Uterus (tissue), 4 donors: ENCODE results near the gene KDM8. TPM values are rescaled to one million over a fixed set of nuclear protein-coding genes. Genes with fewer than 3 reads are reported as not detected.
"Not testable (repeated sequence)": the region's sequence is repeated elsewhere in the genome, so short reads cannot be mapped to it uniquely, and the experiment has no call there.

Experiments used
- DNase-seq, 2 donors: peaks; one replicate each; pipeline ENCODE4 v3.0.0-alpha.2; 2019 to 2020
- H3K27ac ChIP-seq, 2 donors: fragments of 200-600 bp; sonication (generic); 1 replicate in 1 of 2; 2 replicates in 1 of 2; pipeline ENCODE4 v1.5.1; 2016 to 2018
- H3K27me3 ChIP-seq, 2 donors: fragments of 200-600 bp; sonication (generic); one replicate each; pipeline ENCODE4 v1.5.1; 2018 to 2019; ENCODE audit warnings: control low read depth in 1 of 2
- H3K36me3 ChIP-seq, 2 donors: fragments of 200-600 bp; sonication (generic); one replicate each; pipeline ENCODE4 v1.5.1; 2019; ENCODE audit warnings: control low read depth in 1 of 2
- H3K4me1 ChIP-seq, 2 donors: fragments of 200-600 bp; sonication (generic); one replicate each; pipeline ENCODE4 v1.5.1; 2018 to 2019; ENCODE audit warnings: control low read depth in 1 of 2
- H3K4me3 ChIP-seq, 2 donors: fragments of 200-600 bp; sonication (generic); 1 replicate in 1 of 2; 2 replicates in 1 of 2; pipeline ENCODE4 v1.5.1; 2018 to 2019; ENCODE audit warnings: mild to moderate bottlenecking in 1 of 2
- H3K9me3 ChIP-seq, 2 donors: fragments of 200-600 bp; sonication (generic); one replicate each; pipeline ENCODE4 v1.5.1; 2019; ENCODE audit warnings: control low read depth in 1 of 2
- CTCF ChIP-seq, 4 experiments: fragments of 200-600 bp in 2 of 4; fragments of 450-650 bp in 2 of 4; sonication (generic) in 2 of 4; IDR thresholded peaks; one replicate each; pipeline ENCODE4 v1.5.1; 2016 to 2019; ENCODE audit warnings: antibody characterized with exemption in 4 of 4, mild to moderate bottlenecking in 2 of 4, moderate library complexity in 1 of 4
- POLR2A ChIP-seq, 2 donors: fragments of 450-650 bp; IDR thresholded peaks; one replicate each; pipeline ENCODE4 v1.6.1; 2016; ENCODE audit warnings: antibody characterized with exemption in 2 of 2, mild to moderate bottlenecking in 1 of 2, moderate library complexity in 1 of 2
- intact Hi-C: fragments of 100-400 bp; cut with DNase I; formaldehyde crosslinking; loops from one replicate; pipeline ENCODE4 v1.15.1; 2023; ENCODE audit warnings: low total_unique reads
- total RNA-seq, 4 donors: library from RNA; depleted of rRNA in 3 of 4; stranded (reverse); fragments of >200 nt in 3 of 4; gene quantifications; one replicate each; pipeline versions ENCODE4 v1.1.0 to v1.2.4, GENCODE V29; 2014 to 2023
- donor health status: DM: yes; HTN: yes; CAD: no.

The KDM8 gene
- total RNA-seq, 4 donors from 2014 or later = 4.1 to 31.0 (median 11.5) TPM; not detected in 1

GRCh38 chr16:27195941-27196595, 7.3 kb upstream of the KDM8 start:
- DNase-seq = no peak
- Histone ChIP-seq H3K27ac (no peak overlapping the region), H3K27me3 (no peaks in the 10 kb centered on the region), H3K9me3 (no peaks in the 10 kb centered on the region), H3K4me1 (no peaks in the 10 kb centered on the region), H3K36me3 (no peaks in the 10 kb centered on the region), H3K4me3 (no peak overlapping the region)
- TF ChIP-seq POLR2A (IDR thresholded peaks at IDR 0.05) (no peak), CTCF (IDR thresholded peaks at IDR 0.05) (no peak)
- intact Hi-C loops = loop anchor here (10.0 kb wide), 1 partner anchor 179 kb away; no protein-coding TSS in a partner anchor

- Histone ChIP-seq H3K36me3 (no peaks in the 10 kb centered on the region), H3K9me3 (no peaks in the 10 kb centered on the region), H3K27ac (no peak overlapping the region), H3K4me3 (no peak overlapping the region), H3K4me1 (no peaks in the 10 kb centered on the region), H3K27me3 (no peaks in the 10 kb centered on the region)
- no peak for DNase-seq
- intact Hi-C loops = loop anchor here (10.0 kb wide), 1 partner anchor 178 kb away; no protein-coding TSS in a partner anchor
- TF ChIP-seq CTCF (IDR thresholded peaks at IDR 0.05) (no peak), POLR2A (IDR thresholded peaks at IDR 0.05) (no peak)
Measured at GRCh38 chr16:27197004-27197403, 6.3 kb upstream of the KDM8 start.

- intact Hi-C loops = loop anchor here (10.0 kb wide), 1 partner anchor 176 kb away; no protein-coding TSS in a partner anchor
- H3K9me3 ChIP-seq = no peaks in the 10 kb centered on the region
- no peaks in the 10 kb centered on the region for H3K36me3 ChIP-seq
- H3K27me3 ChIP-seq = no peaks in the 10 kb centered on the region
- no peak overlapping the region for H3K27ac ChIP-seq
- no peak overlapping the region for H3K4me3 ChIP-seq
- DNase-seq = no peak
- TF ChIP-seq POLR2A (IDR thresholded peaks at IDR 0.05) (no peak), CTCF (IDR thresholded peaks at IDR 0.05) (no peak)
- no peaks in the 10 kb centered on the region for H3K4me1 ChIP-seq
Measured at GRCh38 chr16:27198451-27199234, 4.7 kb upstream of the KDM8 start.

GRCh38 chr16:27199235-27199586, 4.1 kb upstream of the KDM8 start:
- no peaks in the 10 kb centered on the region for H3K9me3 ChIP-seq
- intact Hi-C loops = loop anchor here (10.0 kb wide), 1 partner anchor 176 kb away; no protein-coding TSS in a partner anchor
- DNase-seq = no peak
- TF ChIP-seq POLR2A (IDR thresholded peaks at IDR 0.05) = no peak
- no peak for TF ChIP-seq CTCF (IDR thresholded peaks at IDR 0.05)
- H3K36me3 ChIP-seq = no peaks in the 10 kb centered on the region
- no peak overlapping the region for H3K27ac ChIP-seq
- no peaks in the 10 kb centered on the region for H3K4me1 ChIP-seq
- no peaks in the 10 kb centered on the region for H3K27me3 ChIP-seq
- H3K4me3 ChIP-seq = no peak overlapping the region

- intact Hi-C loops = loop anchor here (10.0 kb wide), 1 partner anchor 175 kb away; no protein-coding TSS in a partner anchor
- DNase-seq = no peak
- no peaks in the 10 kb centered on the region for H3K9me3 ChIP-seq
- no peak overlapping the region for H3K4me3 ChIP-seq
- TF ChIP-seq POLR2A (IDR thresholded peaks at IDR 0.05) (no peak), CTCF (IDR thresholded peaks at IDR 0.05) (no peak)
- no peaks in the 10 kb centered on the region for H3K4me1 ChIP-seq
- no peaks in the 10 kb centered on the region for H3K27me3 ChIP-seq
- H3K27ac ChIP-seq = no peak overlapping the region
- no peaks in the 10 kb centered on the region for H3K36me3 ChIP-seq
Measured at GRCh38 chr16:27199736-27200135, 3.6 kb upstream of the KDM8 start.

GRCh38 chr16:27200914-27201313, 2.4 kb upstream of the KDM8 start:
- intact Hi-C loops, H3K4me3 ChIP-seq, H3K36me3 ChIP-seq, H3K27me3 ChIP-seq, DNase-seq, H3K27ac ChIP-seq, H3K4me1 ChIP-seq, H3K9me3 ChIP-seq: not testable (repeated sequence)
